ENCODE results near the gene ASIC4. TPM values are rescaled to one million over a fixed set of nuclear protein-coding genes. Genes with fewer than 3 reads are reported as not detected.

ASIC4 gene
- total RNA-seq, 1 experiment from 2014 or later: 0.17 TPM

GRCh38 chr2:219555956-219556355 lies 41.7 kb downstream of the ASIC4 start:
- TF ChIP-seq, protein P1, sequence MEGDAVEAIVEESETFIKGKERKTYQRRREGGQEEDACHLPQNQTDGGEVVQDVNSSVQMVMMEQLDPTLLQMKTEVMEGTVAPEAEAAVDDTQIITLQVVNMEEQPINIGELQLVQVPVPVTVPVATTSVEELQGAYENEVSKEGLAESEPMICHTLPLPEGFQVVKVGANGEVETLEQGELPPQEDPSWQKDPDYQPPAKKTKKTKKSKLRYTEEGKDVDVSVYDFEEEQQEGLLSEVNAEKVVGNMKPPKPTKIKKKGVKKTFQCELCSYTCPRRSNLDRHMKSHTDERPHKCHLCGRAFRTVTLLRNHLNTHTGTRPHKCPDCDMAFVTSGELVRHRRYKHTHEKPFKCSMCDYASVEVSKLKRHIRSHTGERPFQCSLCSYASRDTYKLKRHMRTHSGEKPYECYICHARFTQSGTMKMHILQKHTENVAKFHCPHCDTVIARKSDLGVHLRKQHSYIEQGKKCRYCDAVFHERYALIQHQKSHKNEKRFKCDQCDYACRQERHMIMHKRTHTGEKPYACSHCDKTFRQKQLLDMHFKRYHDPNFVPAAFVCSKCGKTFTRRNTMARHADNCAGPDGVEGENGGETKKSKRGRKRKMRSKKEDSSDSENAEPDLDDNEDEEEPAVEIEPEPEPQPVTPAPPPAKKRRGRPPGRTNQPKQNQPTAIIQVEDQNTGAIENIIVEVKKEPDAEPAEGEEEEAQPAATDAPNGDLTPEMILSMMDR (IDR thresholded peaks at IDR 0.05; ENCODE audit: unreplicated experiment): no peak
- DNase-seq: no peak
- H3K4me1 Mint-ChIP-seq (ENCODE audit: low read depth, unreplicated experiment): no peaks in the 10 kb centered on the region
- intact Hi-C loops (cut with micrococcal nuclease; ENCODE audit: unreplicated experiment): no loop called here
- no peaks in the 10 kb centered on the region for H3K9me3 Mint-ChIP-seq (ENCODE audit: low read depth, unreplicated experiment)
- no peaks in the 10 kb centered on the region for H3K27me3 Mint-ChIP-seq (ENCODE audit: unreplicated experiment)
- peaks cover 27% of the 10 kb centered on the region for H3K36me3 Mint-ChIP-seq (ENCODE audit: insufficient read depth, unreplicated experiment)
- H3K27ac Mint-ChIP-seq (ENCODE audit: unreplicated experiment): no peak overlapping the region
- H3K4me3 Mint-ChIP-seq (ENCODE audit: low read depth, unreplicated experiment): no peak overlapping the region
- CTCF ChIA-PET: no interaction called here
- BruUV-seq (replicated peaks): no TSS peak

GRCh38 chr2:219556413-219556812 lies 42.1 kb downstream of the ASIC4 start:
- DNase-seq: no peak
- intact Hi-C loops (cut with micrococcal nuclease; ENCODE audit: unreplicated experiment): no loop called here
- BruUV-seq (replicated peaks): no TSS peak
- CTCF ChIA-PET: no interaction called here
- Mint-ChIP-seq H3K27me3 (ENCODE audit: unreplicated experiment) (no peaks in the 10 kb centered on the region), H3K9me3 (ENCODE audit: low read depth, unreplicated experiment) (no peaks in the 10 kb centered on the region), H3K4me3 (ENCODE audit: low read depth, unreplicated experiment) (no peak overlapping the region), H3K36me3 (ENCODE audit: insufficient read depth, unreplicated experiment) (peaks cover 25% of the 10 kb centered on the region), H3K27ac (ENCODE audit: unreplicated experiment) (no peak overlapping the region), H3K4me1 (ENCODE audit: low read depth, unreplicated experiment) (no peaks in the 10 kb centered on the region)
- TF ChIP-seq, protein P1 (IDR thresholded peaks at IDR 0.05; ENCODE audit: unreplicated experiment): no peak

DNA sequence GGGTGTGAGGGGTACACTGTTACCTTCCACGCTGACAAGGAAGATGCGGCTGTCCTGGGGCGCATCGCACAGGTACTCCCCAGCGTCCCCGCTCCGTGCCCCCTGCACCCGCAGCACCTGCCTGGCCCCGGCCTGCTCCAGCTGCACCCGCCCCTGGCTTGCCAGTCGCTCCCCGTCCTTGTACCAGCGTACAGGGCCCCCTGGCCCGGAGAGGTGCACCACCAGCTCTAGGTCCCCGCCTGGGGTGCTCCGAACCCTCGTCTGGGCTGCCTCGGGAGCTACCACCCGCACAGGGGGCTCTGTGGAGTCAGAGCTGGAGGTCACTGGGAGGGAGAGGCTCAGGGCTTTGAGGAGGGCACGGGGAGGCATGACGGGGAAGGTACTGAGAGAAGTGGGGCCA lies 43.0 kb downstream of the ASIC4 start:
- BruUV-seq (replicated peaks): no TSS peak
- intact Hi-C loops (cut with micrococcal nuclease; ENCODE audit: unreplicated experiment): no loop called here
- Mint-ChIP-seq H3K36me3 (ENCODE audit: insufficient read depth, unreplicated experiment) (peaks cover 16% of the 10 kb centered on the region), H3K9me3 (ENCODE audit: low read depth, unreplicated experiment) (no peaks in the 10 kb centered on the region), H3K27ac (ENCODE audit: unreplicated experiment) (no peak overlapping the region), H3K4me1 (ENCODE audit: low read depth, unreplicated experiment) (no peaks in the 10 kb centered on the region), H3K27me3 (ENCODE audit: unreplicated experiment) (no peaks in the 10 kb centered on the region), H3K4me3 (ENCODE audit: low read depth, unreplicated experiment) (no peak overlapping the region)
- DNase-seq: no peak
- CTCF ChIA-PET: no interaction called here
- TF ChIP-seq, protein P1 (IDR thresholded peaks at IDR 0.05; ENCODE audit: unreplicated experiment): no peak

DNA sequence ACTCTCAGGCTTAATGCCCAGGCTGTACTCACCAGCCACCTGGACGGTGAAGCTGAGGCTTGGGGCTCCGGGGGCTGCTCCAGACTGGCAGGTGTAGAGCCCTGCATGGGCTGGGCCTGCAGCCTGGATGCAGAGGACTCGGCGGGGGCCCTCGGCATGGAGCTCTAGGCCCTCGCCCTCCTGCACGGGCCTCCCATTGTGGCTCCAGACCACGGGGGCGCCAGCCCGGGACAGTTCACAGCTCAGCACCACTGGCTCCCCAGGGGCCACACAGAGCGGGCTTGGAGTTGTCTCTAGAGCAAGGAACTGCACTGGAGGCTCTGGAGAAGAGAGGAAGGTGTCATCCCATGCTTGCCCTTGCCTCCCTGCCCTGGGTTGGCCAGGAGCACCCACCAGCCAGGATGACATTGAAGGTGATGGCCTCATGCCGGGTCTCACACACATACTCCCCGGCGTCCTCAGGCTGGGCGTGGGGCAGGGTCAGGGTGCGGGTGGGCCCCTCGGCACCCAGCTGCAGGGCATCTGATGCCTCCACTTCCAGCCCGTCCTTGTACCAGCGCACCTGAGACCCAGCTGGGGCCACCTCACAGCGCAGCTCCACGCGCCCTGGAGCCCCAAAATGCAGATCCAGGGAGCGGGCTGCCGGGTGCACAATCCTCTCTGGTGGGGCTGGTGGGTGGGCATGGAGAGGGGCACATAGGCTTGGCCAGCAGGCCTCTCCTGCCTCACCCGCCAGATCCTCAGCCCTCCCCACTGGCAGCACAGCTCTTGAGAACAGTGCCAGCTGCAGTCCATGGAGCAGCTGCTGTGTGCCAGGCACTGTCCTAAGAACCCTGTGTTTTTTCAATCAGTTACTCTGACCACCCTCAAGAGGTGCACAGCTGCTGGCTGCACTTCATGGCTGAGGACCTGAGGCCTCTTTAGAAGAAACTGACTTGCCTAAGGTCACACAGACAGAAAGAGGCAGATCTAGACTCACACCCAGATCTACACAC lies 43.8 kb downstream of the ASIC4 start:
- CTCF ChIA-PET: no interaction called here
- TF ChIP-seq, protein P1 (IDR thresholded peaks at IDR 0.05; ENCODE audit: unreplicated experiment): no peak
- no peaks in the 10 kb centered on the region for H3K9me3 Mint-ChIP-seq (ENCODE audit: low read depth, unreplicated experiment)
- BruUV-seq (replicated peaks): no TSS peak
- H3K27ac Mint-ChIP-seq (ENCODE audit: unreplicated experiment): no peak overlapping the region
- no peaks in the 10 kb centered on the region for H3K27me3 Mint-ChIP-seq (ENCODE audit: unreplicated experiment)
- intact Hi-C loops (cut with micrococcal nuclease; ENCODE audit: unreplicated experiment): no loop called here
- no peak for DNase-seq
- no peaks in the 10 kb centered on the region for H3K4me1 Mint-ChIP-seq (ENCODE audit: low read depth, unreplicated experiment)
- peaks cover 12% of the 10 kb centered on the region for H3K36me3 Mint-ChIP-seq (ENCODE audit: insufficient read depth, unreplicated experiment)
- no peak overlapping the region for H3K4me3 Mint-ChIP-seq (ENCODE audit: low read depth, unreplicated experiment)
